ENCODE measurements around the gene TACR2. TPM values are rescaled to one million over a fixed set of nuclear protein-coding genes. Genes with fewer than 3 reads are reported as not detected.

TACR2 gene
- total RNA-seq, result not detected in 2 replicates

DNA sequence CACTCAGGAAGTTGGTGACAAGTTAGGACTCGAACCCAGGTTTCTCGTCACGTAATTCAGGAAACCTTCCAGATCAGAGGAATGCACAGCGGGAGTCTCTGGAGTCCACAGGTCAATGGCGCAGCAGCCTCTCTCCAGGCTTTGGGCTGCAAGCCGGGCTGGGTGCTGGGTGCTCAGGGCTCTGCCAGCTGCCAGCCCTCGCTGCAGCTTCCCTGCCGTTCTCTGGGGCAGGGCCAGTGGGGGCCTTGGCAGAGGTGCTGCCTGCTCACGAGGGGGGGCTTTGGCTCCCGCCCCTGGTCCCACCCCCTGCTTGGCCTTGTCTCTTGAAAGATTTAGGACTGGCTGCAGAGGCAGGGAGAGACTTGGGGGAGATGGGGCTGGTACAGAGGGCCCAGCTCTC, at the start of gene TACR2:
TSS of gene TACR2 (minus strand) at position 224 of the 400 bp plus-strand sequence. CDS start 595 bp downstream, outside the sequence.
- DNase-seq (no peak), ATAC-seq (ENCODE audit: low read depth) (no peak)
- CTCF ChIA-PET, result no interaction called here
- Mint-ChIP-seq H3K4me3 (no peak within 1 kb of the TSS), H3K9me3 (no peaks in the 10 kb centered on the region), H3K4me1 (peaks cover 2% of the 10 kb centered on the region), H3K36me3 (ENCODE audit: low read depth) (no peaks in the 10 kb centered on the region), H3K27ac (no peak within 1 kb of the TSS), H3K27me3 (peaks cover 16% of the 10 kb centered on the region)
- TF ChIP-seq, protein P1, sequence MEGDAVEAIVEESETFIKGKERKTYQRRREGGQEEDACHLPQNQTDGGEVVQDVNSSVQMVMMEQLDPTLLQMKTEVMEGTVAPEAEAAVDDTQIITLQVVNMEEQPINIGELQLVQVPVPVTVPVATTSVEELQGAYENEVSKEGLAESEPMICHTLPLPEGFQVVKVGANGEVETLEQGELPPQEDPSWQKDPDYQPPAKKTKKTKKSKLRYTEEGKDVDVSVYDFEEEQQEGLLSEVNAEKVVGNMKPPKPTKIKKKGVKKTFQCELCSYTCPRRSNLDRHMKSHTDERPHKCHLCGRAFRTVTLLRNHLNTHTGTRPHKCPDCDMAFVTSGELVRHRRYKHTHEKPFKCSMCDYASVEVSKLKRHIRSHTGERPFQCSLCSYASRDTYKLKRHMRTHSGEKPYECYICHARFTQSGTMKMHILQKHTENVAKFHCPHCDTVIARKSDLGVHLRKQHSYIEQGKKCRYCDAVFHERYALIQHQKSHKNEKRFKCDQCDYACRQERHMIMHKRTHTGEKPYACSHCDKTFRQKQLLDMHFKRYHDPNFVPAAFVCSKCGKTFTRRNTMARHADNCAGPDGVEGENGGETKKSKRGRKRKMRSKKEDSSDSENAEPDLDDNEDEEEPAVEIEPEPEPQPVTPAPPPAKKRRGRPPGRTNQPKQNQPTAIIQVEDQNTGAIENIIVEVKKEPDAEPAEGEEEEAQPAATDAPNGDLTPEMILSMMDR (IDR thresholded peaks at IDR 0.05), result no peak
- intact Hi-C loops (cut with micrococcal nuclease), result no loop called here
- POLR2A ChIA-PET, result interaction anchor here (0.8 kb wide), 1 partner anchor 205 kb away, joined by 10 read pairs; no protein-coding TSS in a partner anchor

DNA sequence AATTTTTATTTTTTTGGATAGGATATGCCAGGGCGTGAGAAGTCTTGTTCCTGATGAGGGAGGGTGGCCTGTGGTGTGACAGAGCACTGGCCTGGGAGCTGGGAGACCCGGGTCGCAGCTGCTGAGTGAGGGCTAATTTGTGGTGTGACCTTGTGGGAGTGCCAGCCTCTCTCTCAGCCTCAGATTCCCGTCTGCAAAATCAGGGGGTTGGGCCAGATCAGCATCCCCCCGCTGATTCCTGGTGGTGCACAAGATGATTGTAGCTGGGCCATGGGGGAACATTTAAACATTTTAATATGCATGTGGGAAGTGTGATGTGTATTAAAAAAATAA, 49.4 kb upstream of the TACR2 start:
- Mint-ChIP-seq H3K9me3 (no peaks in the 10 kb centered on the region), H3K27ac (no peak overlapping the region), H3K4me1 (no peaks in the 10 kb centered on the region), H3K4me3 (no peak overlapping the region), H3K36me3 (ENCODE audit: low read depth) (no peaks in the 10 kb centered on the region), H3K27me3 (peaks cover 6% of the 10 kb centered on the region)
- ChIA-PET POLR2A (no interaction called here), CTCF (no interaction called here)
- ATAC-seq (ENCODE audit: low read depth) (no peak), DNase-seq (no peak)
- intact Hi-C loops (cut with micrococcal nuclease), result no loop called here
- TF ChIP-seq, protein P1 (IDR thresholded peaks at IDR 0.05), result no peak

DNA sequence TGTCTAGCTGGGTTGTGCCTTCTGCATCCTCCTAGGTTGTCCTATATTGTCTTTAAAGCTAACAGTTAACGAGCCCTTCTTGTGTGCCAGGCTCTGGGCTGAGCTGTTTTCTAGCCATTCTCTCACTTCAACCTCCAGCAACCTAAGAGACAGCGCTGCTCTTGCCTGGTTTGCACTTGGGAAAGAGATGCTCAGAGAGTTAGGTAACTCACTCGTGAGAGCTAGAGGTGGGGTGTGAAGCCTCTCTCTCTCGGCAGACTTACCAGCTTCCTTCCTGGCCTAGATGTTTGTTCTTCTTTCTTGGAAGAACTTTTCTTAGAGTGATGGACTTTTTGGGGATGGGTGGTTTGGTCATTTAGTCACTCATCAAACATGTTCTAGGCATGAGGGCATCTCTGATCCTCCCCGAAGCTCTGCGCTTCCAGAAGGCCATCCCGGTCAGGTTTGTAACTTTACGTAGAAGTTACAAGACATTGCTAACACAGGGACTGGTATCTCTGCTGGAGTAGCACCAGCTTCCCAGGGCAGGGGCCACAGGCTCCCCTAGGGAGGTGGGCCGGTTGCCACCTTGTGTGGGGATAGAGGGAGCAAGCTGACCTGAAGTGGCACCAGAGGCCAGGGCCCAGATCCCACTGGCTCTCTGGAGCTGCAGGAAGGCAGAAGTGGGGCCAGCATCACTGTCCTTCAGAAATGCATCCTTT, 48.9 kb upstream of the TACR2 start:
- no peaks in the 10 kb centered on the region for H3K4me1 Mint-ChIP-seq

DNA sequence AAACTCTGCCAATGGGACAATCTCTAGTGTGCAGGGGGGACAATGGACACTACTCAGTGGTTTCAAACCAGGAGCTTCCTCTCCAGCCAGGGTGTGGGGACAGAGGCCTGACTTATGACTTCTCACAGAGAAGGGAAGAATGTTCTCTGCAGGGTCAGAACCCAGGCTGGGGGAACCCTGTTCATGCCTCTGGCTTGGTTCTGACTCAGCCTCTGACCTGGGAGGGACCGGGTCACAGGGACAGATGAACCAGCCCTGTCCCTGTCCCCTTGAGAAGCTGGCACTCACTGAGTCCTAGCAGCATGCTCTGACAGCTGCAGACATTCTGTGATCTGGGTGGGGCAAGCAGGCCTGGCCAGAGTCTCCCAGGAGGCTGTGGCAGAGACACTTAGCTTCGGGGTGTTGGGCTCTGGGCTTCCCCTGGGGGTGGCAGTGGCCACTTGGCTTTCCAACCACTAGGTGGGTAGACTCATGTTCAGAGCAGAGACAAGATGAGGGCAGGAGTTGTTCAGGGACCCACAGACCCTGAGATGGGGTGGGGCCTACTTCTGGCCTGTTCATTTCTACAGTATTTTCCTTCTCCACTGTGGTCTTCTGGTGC, 48.2 kb upstream of the TACR2 start:
- ATAC-seq (ENCODE audit: low read depth) (no peak), DNase-seq (no peak)
- Mint-ChIP-seq H3K36me3 (ENCODE audit: low read depth) (no peaks in the 10 kb centered on the region), H3K27me3 (no peaks in the 10 kb centered on the region), H3K9me3 (no peaks in the 10 kb centered on the region), H3K4me1 (no peaks in the 10 kb centered on the region), H3K27ac (no peak overlapping the region), H3K4me3 (no peak overlapping the region)
- intact Hi-C loops (cut with micrococcal nuclease), result no loop called here
- TF ChIP-seq, protein P1 (IDR thresholded peaks at IDR 0.05), result no peak
- CTCF ChIA-PET, result no interaction called here
- POLR2A ChIA-PET, result no interaction called here

More for the DNA sequence above, 48.9 kb upstream of the TACR2 start:
- intact Hi-C loops (cut with micrococcal nuclease), result no loop called here
- H3K9me3 Mint-ChIP-seq, result no peaks in the 10 kb centered on the region
- H3K27me3 Mint-ChIP-seq, result peaks cover 2% of the 10 kb centered on the region
- H3K27ac Mint-ChIP-seq, result no peak overlapping the region
- ChIA-PET CTCF (no interaction called here), POLR2A (no interaction called here)
- DNase-seq (no peak), ATAC-seq (ENCODE audit: low read depth) (no peak)
- H3K4me3 Mint-ChIP-seq, result no peak overlapping the region
- TF ChIP-seq, protein P1 (IDR thresholded peaks at IDR 0.05), result no peak
- H3K36me3 Mint-ChIP-seq (ENCODE audit: low read depth), result no peaks in the 10 kb centered on the region

DNA sequence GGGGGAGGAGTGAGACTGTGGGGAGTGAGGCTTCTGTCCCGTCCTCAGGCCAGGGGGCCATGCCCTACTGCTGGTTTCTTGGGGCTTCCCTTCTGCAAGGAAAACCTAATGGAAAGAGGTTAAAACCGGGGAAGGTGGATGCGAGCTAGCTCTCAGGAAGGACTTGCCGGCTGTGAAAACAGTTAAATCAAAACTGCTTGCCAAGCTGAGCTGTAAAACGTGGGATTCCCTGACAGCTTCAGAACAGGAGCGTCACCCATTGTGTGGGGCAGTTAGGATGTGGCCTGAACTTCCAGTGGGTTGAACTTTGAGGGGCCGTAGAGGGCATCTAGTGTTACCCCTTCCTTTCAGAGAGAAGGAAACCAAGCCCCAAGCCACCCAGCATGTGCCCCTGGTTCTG, 47.7 kb upstream of the TACR2 start:
- H3K4me3 Mint-ChIP-seq, result no peak overlapping the region
- H3K27ac Mint-ChIP-seq, result no peak overlapping the region
- H3K4me1 Mint-ChIP-seq, result no peaks in the 10 kb centered on the region
- no peaks in the 10 kb centered on the region for H3K36me3 Mint-ChIP-seq (ENCODE audit: low read depth)
- ATAC-seq (ENCODE audit: low read depth) (no peak), DNase-seq (no peak)
- ChIA-PET POLR2A (no interaction called here), CTCF (no interaction called here)
- TF ChIP-seq, protein P1 (IDR thresholded peaks at IDR 0.05), result no peak
- no peaks in the 10 kb centered on the region for H3K9me3 Mint-ChIP-seq
- intact Hi-C loops (cut with micrococcal nuclease), result no loop called here
- H3K27me3 Mint-ChIP-seq, result no peaks in the 10 kb centered on the region
